Activated CD4-positive, alpha-beta T cell treated with anti-CD3 and anti-CD28 coated beads for 4 hours (primary cell): ENCODE results near the gene PIPOX.

Experiments used
- DNase-seq, 2 donors: peaks; one replicate each; pipeline ENCODE4 v3.0.0-alpha.2; 2020

Gene PIPOX

DNA sequence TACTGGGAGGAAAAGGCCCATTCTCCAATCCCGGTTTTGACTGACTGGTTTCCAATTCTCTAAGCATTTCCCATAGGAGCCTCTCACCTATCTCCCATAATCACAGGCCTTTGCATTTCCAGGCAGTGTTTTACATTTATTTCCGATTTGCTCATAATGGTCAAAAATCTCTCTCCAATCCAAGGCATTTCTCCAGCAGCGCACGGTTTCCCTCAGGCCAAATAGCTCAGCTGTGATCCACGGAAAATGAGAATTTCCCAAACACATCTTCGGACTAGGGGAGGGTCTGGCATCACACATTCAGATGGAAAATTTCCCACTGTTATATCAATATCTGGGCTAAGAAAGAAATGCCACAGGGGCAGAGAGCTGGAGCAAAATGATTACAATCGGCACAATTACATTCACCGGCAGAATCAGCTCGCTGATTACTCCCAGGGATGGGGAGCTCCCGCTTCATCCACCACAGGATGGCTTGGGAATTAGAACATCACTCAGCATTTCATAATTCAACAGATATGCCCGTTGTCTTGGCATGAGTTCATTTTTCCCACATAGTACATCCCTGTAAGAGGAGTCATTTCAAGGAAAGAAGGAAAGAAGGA lies 6.7 kb downstream of the PIPOX start:
- DNase-seq = no peak

DNA sequence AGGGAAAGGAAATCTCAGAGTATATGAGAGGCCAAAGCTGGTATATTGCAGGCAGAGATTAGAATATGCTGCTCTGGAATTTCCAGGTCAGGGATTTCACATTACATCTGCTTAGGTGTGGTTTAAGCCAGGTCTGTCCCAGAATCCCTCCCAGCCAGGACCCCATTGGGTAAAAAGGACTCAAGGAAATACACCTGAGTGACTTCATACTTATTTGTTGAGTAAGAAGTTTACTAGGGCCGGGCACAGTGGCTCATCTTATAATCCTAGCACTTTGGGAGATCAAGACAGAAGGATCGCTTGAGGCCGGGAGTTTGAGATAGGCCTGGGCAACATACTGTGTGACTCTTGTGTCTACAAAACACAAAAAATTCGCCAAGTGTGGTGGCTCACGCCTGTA lies 7.2 kb downstream of the PIPOX start:
- DNase-seq = no peak

DNA sequence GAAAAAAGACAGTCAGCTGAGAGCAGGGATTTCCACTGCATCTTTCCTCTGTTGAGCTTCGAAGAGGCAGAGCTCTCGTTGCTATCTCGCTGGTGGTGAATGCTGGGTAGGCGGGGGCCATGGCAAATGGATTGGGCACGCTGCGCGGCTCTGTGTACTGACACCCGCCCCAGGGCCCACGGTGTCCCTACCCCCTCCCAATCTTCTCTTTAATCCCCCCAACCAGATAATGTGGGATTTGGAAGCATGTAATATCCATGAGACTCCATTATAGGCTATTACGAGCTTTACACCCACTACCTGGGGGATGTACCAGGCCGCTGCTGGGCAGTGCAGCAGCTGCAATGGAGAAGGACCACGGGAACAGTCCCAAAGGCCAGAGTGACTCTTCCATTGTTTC lies 8.3 kb downstream of the PIPOX start:
- no peak for DNase-seq

DNA sequence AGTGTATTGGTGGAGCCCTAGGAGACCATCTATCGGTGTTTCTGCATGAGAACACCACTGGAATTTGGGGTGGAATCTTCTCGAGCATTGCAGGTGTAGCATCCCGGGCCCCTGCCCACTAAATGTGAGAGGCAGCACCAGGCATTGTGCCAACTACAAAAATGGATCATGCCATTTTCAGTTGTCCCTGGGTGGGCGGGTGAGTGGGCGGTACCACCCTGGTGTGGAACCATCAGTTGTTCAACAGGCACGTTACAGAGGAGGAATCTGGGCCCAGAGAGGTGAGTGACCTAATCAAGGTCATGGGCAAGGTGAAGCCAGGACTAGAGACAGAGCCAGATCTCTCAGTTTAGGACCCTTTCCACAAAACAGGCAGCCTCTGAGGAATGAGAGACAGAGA lies 8.8 kb downstream of the PIPOX start:
- DNase-seq = peak in 1 of 2 donors; percentile 7

DNA sequence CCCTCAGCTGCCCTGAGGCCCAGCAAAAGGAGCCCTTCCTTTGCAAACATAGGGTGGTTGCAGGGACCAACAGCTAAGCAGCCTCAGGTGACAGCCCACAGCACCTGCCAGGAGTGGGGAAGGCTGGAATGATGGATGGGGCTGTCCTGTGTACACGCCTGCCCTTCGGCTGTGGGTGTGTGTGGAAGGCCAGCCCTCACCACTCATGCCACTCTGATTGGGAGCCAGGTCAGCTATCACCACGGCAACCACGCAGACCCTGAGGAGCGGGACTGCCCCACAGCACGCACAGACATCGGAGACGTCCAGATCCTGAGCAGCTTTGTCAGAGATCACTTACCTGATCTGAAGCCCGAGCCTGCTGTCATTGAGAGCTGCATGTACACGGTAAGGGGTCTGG lies 11.9 kb downstream of the PIPOX start:
- DNase-seq = no peak

DNA sequence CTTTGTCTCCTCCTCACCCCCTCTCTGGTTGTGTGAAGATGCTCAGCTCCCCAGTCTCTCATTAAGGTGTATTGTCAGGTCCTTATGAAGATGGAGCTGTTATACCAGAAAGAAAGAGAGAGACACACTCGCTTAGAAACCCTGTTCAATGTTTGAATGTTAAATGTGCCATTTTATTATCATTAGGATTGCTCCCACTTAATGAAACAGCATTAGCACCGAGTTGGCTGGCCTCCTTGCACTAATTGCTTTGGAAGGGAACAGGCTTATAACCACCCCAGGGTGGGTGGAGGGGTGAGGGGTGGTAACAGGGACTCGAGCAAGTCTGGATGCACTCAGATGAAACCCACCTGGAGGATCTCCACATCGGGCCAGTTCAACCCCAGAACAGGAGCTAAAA lies 14.4 kb downstream of the PIPOX start:
- no peak for DNase-seq

DNA sequence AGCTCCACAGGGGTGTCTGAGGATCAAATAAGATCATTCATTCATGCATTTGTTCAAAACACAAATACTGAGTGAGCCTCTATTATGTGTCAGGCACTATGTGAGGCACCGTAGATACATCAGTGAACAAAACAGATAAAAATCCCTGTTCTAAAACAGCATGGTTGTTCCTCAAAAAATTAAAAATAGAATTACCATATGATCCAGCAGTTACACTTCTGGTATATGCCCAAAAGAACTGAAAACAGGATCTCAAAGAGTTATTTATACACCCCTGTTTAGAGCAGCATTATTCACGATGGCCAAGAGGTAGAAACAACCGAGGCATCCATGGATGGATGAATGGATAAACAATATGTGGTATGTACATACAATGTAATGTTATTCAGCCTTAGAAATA lies 15.4 kb downstream of the PIPOX start:
- no peak for DNase-seq

DNA sequence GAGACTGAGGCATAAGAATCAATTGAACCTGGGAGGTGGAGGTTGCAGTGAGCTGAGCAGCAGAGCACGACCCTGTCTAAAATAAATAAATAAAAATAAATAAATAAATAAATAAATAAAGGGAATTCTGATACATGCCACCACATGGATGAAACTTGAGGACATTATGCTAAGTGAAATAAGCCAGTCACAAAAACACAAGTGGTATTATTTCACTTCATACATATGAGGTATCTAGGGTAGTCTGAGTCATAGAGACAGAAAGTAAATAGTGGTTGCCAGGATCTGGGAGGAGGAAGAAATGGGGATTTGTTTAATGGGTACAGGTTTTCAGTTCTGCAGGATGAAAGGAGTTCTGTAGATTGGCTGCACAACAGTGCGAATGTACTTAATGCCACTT lies 16.3 kb downstream of the PIPOX start:
- DNase-seq = no peak

DNA sequence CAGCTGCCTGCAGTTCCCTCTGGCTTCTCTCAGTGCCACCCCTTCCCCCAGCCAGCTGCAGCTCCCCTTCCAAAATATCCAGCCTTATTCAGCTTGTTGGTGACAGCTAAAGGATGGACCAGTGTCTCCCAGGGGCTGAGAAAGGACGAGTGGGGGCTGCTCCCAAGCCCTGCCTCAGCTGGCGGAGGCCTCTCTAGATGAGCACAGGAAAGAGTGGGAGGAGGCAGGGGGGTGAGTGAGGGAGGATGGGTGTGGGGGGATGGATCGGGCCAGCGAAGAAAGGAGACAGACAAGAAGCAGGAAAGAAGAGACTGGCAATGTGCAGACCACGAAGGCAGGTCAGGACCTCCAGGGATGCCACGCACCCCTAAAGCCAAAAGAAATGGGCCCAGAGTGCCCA lies 17.5 kb downstream of the PIPOX start:
- DNase-seq = no peak

DNA sequence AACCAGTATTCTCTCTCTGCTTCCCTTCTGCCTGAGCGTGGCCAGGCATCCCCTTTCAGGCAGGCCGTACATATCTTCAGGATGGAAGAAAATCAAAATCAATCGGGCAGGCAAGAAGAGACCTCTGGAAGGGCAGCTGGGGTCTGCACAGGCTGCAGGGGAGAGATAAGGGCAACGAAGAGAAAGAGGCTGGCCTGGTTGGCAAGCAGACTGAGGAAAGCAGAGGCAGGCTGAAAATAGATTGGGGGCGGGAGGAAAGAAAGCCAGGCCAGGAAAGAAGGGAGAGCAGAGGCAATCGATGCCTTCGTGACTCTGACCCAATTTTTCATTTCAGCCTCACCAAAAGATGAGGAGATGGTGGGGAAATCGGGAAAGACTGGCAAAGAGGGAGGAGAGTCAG lies 18.1 kb downstream of the PIPOX start:
- no peak for DNase-seq

DNA sequence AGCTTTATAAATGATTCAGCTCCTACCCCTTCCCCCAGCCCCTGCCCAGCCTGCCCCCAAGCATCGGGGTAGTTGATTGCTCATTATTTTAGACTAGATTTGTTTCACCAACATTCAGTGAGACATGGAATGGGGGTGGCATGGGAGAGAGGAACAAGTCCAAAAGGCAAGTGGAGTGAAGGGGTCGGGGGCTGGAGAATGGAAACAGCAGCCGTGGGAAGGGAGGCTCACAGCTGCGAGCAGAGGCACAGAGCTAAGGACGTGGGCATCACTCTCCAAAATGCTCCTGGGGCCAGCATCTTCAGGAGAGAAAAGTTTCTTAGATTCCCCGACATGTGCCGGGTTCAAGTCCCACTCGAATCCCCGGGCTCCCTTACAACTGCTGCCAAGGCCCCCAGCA lies 19.3 kb downstream of the PIPOX start:
- no peak for DNase-seq

DNA sequence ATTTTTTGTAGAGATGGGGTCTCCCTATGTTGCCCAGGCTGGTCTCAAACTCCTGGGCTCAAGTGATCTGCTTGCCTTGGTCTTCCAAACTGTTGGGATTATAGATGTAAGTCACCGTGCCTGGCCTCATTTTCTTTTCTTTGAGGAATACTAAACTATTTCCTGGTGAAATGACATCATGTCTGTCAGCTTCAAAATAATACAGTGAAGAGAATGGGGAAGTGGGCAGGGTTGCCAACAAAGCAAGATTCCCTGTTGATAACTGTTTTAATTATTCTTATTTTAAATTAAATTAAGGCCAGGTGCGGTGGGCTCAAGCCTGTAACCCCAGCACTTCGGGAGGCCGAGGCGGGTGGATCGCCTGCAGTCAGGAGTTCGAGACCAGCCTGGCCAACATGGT lies 21.1 kb downstream of the PIPOX start:
- DNase-seq = no peak

DNA sequence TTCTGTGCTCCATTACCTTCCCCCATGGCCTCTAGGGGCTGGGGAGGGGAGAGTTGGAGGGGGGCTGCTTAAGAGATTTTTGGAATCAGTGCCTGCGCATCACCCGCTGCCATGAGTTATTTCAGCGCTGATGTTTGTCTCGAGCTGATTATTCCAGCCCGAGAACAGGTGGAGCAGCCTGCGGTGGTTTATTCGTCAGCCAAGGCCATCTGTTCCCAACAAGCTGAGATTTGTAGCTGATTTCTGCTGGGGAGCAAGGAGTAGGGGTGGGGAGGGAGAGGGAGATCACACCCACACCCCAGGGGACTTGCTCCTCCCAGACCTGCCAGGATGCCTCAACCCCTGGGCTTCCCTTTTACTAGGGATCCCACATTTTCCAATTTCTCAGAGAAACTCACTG lies 23.1 kb downstream of the PIPOX start:
- DNase-seq = no peak

DNA sequence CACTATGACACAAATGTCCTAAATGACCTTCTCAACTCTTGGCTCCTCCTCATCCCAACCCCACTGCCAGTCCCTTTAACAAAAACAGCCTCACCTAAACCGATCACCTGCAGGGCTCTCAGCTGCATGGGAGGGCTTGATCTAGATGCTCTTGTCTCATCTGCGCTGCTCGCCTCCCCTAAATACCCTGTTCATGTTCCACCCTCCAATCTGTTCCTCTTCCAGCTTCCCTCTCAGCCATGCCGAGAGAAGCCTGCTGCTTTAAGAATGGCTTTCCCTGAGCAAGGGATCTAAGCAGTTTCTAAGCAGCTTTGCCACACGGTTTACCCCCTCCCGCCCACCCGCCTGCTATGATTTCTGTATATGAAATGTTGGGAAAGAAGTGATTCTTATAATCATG lies 23.7 kb downstream of the PIPOX start:
- DNase-seq = no peak

DNA sequence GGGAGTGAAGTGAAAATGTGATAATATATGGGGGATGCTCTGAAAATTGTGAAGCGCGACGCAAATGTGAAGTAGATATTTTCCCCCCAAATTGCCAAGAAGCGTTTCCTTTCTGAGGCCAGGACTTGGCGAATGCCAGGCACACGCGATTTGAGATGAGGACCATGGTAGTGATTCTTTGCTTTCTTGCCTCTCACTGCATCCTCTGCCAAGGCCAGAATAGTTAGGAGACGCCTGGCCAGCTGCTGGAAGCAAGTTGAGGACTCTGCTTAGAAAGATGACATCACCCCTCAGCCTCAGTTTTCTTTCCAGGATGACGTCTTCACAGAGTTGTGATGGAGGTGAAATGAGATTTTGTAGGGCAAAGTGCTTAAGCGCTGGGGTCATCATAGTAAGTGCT lies 25.9 kb downstream of the PIPOX start:
- no peak for DNase-seq

DNA sequence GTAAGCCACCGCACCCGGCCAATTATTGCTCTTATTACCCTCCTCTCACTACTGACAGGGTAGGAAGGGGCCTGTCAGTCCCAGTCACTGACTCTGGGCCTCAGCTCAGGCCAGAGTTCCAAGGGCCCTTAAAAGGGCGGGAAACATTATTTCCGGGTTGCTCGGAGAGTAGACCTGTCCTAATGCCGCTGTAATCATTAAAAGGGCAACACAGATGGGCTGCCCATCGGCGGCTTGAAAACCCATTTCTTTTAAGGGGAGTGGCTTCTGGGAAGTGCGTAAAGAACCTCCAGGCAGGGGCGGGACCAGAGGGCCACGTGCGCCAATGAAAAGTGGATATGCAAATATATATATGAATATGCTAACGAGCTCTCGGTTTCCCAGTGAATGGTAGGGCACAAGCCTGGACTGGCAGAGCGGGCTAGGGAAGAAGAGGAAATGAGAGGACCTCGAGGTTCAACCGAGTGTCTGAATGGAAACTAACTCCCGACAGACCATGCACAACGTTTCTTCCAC lies 26.6 kb downstream of the PIPOX start:
- DNase-seq = no peak

DNA sequence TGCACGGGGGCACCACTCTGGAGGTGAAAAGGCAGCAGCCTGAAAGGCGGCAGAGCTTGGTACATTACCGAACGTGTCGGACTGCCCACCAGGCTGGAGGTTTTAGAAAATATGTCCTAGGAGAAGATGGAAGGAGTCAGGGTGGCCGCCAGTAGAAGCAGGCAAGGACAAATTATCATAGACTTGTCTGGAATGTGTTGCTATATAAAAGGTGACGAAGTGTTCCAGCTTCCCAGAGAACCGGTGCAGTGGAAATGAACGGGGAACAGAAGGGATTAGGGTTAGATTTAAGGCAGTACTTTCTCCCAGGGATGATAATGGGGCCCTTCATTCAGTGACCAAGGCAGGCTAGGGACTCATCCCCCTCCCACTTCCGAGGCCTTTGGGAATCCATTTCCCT lies 27.4 kb downstream of the PIPOX start:
- DNase-seq = no peak

DNA sequence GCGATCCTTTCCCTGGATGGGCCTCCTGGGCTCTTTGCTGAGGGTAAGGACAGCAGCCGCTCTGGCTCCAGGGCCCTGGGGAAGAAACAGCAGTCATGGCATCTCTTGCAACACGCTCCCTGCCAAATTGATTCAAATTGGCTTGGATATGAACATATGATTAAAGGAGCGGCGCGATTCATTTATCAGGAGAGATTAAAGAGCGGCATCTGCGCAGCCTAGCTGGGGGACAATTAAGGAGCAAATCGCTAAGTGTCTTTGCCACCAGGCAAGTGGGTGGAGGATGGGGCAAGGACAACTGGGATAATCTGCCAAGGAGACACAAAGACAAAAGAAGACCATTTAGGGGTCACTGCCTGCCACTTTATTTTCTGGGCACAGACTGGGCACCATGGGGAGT lies 27.8 kb downstream of the PIPOX start:
- no peak for DNase-seq

DNA sequence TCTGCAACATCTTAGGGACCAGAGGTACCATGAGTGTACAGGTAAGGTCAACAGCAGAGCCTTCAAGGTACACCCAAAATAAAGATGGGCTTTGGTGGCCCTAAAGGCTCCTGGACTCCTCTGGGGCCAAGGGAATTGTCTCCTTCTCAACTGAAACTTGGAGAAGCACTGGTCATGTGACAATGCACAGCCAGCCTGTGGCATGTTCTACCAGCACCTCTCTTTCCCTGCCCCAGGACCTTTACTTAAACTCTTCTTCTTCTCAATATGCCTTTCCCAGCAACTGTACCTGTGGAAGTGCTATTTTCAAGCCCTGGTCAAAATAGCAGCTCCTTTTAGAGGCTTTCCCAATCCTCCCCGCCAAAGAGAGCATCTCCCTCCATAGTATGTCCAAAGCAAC lies 28.4 kb downstream of the PIPOX start:
- no peak for DNase-seq

DNA sequence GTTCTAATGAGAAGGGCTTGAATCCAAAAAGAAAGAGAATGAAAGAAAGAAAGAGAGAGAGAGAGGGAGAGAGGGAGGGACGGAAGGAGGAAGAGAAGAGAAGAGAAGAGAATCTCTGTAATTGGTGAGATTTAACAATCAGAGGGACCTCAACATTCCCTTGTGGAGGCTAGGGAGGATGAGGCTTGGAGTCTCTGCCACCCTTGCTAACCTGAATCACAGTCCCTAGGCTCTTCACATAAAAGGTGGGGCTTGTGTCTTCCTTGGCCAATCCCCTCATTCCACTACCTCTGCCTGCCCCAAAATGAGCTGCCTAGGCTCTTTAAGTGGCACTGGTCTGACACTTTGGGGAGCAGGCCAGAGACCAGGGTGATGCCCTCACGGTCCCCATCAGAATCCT lies 30.1 kb downstream of the PIPOX start:
- DNase-seq = no peak

DNA sequence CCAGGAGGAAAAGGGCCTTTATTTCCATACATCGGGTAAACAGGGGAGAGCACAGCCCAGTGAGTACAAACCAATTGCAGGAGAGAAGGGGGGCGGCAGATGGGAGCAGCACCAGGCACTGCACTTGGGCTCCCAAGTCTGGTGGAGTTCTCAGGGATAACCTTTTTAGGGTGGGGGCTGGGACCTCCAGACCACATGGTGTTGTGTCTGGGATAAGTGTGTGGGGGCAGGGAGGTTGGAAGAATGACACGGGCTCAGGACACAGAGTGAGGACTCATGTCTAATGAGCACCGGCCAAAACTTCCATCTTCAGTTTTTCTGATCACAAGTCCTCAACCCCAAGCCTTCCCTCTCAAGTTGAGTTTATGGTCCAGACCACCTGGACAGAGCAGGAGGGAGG lies 30.6 kb downstream of the PIPOX start:
- no peak for DNase-seq

DNA sequence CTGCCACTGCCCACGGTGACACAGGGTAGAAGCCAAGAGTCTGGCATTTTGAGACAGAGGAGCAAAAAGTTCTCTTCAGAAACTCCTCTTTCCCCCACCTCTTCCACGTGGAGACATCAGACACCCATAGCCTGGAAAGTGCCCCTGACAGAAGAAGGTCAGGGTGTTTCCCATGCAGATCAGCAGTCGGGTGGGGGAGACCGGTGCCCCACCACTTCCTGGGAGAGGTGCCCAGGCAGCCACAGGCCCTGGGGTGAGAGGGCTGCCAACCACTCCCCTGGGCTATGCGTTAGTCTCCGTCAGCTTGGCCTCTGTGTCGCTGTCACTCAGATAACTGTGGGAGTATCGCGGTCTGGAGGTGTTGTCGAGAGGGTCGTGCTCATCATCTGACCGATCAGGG lies 31.5 kb downstream of the PIPOX start:
- DNase-seq = no peak

DNA sequence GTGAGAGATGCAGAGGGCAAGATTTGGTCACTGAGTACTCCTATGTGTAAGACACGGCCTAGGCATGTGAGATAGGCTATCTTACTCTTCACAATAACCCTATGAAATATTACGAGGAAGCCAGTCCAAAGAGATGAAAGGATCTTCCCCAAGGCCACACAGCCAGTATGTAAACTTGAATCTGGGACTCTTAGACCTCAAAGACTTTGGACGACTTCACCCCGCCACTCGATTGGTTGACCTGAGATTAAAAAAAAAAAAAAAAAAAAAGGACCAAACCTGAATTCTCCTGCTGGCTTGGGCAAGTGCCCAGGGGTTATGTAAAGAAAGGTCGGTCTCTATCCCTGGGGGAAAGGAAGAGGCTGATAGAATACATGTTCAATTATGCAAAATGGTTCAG lies 33.1 kb downstream of the PIPOX start:
- no peak for DNase-seq

DNA sequence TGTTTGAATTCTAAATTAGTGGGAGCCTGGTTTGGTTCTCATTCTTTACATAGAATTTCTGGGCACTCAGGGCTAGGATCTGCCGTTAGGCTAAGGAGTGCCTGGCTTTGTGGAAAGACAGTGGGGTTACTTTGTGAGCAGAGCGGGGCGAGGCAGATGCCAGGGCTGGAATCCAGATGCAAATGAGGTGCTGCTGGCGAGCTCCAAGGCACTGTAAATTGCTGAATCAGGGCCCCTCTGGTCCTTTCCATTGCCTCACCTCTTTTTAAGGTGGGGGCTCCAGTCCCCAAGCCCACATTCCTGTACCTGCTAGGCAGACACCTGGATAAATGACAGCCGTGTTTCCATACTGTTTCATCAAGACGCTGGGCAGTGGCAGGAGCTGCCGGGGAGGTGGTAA lies 33.8 kb downstream of the PIPOX start:
- DNase-seq = no peak

DNA sequence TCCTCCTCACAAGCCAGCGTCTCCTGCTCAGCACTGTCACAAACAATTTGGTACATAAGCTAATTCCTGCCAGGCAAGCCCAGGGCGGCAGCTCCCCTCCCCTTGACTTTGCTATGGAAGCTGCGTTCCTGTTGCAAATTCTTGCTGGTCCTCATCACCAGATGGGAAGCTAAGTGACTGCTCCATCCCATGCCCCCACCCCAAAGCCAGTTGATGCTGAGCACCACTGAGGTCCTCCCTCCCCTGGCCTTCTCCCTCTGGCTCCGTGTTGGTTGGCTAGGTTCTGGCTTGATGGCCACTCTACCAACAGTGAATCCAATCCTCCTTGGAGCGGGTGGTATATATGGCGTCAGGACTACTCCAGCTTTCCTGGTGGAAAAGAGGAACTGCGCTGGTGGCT lies 34.4 kb downstream of the PIPOX start:
- DNase-seq = no peak
